Raji (cell line): ENCODE results near the gene SERTAD3.

Experiments
- POLR2A ChIP-seq: IDR thresholded peaks from 2 replicates; pipeline ENCODE4 v1.6.1; 2011; ENCODE audit warnings: low read depth, low read length, control low read depth; ENCODE audit not compliant: insufficient read depth

The SERTAD3 gene

DNA sequence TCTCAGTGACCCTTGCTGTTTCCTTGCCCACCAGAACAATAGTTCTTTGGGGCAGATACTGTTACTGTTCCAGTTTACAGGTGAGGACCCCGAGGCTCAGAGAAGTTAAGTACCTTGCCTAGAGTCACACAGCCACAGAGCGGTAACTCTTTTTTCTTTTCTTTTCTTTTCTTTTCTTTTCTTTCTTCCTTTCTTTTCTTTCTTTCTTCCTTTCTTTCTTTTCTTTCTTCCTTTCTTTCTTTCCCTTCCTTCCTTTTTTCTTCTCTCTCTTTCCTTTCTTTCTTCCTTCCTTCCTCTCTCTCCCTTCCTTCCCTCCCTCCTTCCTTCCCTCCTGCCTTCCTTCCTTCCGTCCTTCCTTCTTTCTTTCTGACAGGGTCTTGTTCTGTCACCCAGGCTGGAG is 26.1 kb downstream of the SERTAD3 start:
- TF ChIP-seq POLR2A = no peak

DNA sequence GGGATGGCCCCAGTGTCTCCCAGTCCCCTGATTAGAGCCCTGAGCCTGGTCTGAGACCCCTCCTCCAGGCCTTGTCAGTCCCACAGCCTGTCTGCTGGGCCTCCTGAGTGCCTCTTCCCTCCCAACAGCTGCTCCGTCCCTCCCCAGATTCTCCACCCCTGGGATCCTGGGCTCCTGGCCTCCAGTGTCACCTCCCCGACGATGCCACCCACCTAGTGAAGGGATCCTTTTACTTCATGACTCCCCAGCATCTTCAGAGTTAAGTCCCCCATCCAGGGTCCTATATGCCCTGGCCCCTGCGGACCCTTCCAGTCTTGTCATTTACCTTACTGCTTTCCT is 26.5 kb downstream of the SERTAD3 start:
- no peak for TF ChIP-seq POLR2A

DNA sequence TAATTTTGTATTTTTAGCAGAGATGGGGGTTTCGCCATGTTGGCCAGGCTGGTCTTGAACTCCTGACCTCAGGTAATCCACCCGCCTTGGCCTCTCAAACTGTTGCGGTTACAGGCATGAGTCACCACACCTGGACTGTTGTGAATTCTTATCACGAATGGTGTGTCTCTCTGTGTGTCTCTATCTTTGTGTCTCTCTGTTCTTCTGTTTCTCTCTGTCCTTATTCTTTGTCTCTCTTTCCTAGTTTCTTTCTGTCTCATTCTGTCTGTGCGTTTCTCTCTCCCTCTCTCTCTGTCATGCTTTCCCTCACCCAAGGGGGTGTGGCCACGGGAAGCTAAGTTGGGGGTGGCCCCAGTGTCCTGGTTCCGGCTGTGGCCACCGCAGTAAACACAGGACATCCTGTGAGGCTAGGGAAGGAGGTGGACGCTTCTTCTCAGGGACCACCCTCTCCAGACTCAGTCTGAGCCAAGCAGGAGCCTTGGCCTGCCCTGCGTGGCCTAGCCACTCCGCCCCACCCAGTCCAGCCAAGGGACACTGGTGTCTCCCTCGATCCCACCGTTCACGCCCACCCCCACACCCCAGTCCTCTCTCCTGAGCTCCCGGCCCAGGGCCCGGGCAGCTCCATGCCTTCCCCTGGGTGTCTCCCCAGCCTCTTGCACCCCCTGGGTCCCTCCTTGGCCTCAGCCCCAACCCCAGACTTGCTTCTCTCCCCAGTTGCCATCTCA is 27.1 kb downstream of the SERTAD3 start:
- TF ChIP-seq POLR2A = no peak

DNA sequence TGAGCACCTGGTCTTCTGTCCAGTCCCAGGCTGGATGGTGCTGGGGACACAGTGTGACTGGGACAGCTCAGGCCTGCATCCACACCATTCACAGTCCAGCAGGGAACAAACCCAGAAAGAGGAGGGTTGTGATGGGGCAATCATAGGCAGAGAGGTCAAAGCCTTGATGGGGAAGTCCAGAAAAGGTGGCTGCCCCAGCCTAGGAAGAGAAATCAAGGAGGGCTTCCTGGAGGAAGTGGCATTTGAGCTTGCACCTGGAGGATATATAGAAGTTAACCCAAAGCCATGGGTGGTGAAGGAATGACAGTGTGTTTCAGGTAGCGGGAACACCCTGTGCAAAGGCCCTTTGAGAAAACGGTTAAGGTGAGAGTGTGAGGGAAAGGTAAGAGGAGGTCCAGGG is 28.4 kb downstream of the SERTAD3 start:
- no peak for TF ChIP-seq POLR2A

DNA sequence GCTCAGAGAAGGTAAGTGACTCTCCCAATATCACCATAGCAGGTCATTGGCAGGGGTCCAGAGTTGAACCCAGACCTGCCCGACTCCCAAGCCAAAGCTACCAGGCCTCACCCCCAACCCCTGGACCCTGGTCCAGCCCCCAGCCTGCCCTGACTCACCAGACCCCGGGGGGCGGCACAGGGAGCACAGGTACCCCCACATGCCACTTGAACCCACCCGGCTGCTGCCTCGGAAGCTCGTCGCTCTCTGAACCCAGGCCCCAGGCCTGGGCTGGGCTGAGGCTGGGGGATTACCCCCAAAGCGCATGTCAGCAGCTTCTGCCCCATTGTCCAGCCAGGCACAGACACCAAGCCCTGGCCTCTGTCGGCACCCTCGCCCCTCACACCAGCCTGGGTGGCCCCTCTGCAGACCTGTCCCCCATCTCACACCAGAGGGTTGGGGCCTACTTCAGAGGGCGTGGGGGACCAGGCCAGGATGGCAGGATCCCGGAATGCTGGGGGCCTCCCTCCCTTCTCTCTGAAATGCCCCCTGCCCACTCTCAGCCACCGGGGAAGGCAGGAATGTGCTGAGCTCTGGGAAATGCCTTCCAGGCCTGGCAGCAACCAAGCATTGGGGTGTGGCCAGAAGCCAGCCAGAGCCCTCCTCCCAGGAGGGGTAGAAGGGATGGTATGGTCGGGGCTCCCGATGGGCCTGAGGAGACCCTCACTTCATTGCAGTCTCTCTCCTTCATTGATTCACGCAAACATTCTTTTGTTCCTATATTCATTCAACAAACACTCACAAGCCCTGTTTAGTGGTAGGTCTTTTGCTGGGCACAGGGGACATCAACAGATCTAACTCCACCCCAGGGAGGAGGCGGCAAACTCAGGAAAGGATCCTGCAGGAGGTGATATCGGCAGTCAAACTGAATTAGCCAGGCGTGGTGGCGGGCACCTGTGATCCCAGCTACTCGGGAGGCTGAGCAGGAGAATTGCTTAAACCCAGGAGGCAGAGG is 29.3 kb downstream of the SERTAD3 start:
- no peak for TF ChIP-seq POLR2A

DNA sequence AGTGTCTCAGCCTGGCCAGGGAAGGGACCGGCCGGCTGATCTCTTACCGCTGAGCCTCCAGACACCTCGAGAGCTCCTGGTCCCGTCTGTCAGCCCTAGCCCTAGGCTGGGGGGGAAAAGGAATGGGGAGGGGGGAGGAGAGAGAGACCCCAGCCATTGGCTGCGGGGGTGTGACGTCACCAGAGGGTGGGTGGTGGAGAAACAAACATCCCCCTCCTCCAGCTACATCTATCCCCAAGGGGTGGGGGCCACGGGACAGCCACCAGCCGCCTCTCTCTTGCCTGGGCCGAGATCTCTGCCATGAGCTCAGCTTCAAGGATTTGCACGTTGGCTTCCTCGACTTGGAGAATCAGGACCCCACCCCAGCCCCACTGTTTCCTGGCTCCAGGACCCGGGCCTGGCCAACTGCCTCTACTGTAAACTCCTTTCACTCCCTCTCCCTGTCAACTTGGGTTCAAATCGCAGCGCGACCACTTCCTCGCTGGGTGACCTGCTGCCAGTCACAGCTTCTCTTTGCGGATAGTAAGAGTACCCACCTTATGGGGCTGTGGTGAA is 30.8 kb downstream of the SERTAD3 start, which contains the start of gene PRX:
Gene PRX, minus strand, starts transcription at position 88 of the 555 bp plus-strand sequence. CDS start 5,446 bp downstream, outside the sequence.
- no peak for TF ChIP-seq POLR2A

DNA sequence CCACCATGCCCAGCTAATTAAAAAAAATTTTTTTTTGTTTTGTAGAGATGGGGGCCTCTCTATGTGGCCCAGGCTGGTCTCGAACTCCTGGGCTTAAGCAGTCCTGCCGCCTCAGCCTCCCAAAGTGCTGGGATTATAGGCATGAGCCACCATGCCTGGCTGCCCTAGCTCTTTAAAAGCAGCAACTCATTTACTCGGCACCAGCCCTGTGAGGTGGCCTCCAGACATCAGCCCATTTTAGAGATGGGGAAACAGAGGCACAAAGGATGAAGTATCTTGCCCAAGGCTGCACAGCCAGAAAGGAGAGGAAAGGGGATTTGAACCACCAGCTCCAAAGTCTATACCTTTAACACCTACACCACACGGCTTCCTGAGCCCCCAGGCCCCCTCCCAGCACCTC is 31.3 kb downstream of the SERTAD3 start:
- no peak for TF ChIP-seq POLR2A

DNA sequence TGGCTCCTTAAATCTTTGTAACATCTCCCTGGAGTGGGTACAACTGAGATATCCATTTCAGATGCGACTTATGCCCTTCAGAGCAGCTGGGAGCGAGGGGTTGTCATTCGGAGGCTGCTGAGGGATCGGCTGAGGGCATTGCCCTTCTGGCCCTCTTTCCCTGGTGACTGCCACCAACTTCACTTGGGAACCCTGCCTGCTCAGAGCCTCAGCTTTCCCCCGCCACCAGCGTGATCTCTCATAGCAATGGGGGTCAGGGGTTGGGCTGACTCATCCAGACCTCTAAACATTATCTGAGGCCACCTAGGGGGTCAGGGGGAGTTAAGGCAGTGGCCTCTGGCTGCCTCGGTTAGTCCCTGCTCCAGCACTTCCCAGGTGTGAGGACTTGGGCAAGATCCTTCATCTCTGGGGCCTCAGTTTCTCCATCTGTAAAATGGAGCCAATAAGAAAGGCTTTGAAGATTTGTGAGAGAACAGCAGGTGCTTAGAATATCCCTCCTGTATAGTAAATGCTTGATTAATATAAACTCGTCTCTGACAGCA is 32.1 kb downstream of the SERTAD3 start:
- TF ChIP-seq POLR2A = no peak

DNA sequence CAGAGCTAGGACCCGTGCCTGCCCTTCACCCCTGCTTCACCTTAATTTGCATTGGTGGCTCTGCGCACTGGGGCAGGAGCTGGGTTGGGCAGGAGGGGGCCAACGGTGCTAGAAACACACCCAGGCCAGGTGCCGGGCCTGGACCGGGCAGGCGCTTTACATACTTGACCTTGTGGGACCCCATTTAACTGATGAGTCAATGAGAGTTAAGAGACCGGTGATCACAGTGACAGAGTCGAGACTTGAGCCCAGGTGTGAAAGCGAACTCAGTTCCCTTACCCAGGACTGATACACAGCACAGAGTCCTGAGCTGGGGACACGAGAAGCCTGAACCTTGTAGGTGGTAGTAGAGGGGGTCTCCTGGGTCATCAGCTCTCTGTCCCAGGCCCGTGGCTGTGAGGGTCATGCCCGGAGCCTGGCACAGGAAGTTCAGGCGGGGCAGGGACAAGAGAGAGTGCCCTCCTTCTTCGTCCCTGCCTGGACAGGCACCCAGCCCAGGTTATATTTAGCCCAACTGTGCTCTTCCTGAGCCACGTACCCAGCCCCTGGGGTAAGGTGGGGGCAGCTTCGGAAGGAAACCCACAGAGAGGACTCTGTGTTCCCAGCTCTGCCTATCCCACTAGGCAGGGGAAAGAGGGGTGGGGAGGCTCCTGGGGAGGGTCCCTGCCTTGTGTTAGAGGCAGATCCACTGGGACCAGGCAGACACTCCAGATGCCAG is 32.9 kb downstream of the SERTAD3 start:
- TF ChIP-seq POLR2A = no peak

DNA sequence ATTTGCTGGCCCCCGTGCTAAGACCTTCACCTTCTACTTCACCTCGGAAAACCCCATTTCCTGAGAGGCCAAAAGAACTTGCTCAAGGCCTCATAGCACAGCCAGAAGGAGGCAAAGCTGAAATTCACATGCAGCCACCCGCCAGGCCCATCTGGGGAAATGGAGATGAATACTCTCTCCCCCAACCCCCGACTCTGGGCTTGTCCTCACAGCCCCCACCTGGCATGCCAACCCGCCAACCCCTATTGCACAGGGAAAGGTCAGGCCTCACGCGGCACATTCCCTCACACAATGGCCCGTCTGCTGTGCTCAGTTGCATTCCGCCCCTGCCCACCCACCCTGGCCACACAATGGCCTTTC is 34.1 kb downstream of the SERTAD3 start:
- no peak for TF ChIP-seq POLR2A

DNA sequence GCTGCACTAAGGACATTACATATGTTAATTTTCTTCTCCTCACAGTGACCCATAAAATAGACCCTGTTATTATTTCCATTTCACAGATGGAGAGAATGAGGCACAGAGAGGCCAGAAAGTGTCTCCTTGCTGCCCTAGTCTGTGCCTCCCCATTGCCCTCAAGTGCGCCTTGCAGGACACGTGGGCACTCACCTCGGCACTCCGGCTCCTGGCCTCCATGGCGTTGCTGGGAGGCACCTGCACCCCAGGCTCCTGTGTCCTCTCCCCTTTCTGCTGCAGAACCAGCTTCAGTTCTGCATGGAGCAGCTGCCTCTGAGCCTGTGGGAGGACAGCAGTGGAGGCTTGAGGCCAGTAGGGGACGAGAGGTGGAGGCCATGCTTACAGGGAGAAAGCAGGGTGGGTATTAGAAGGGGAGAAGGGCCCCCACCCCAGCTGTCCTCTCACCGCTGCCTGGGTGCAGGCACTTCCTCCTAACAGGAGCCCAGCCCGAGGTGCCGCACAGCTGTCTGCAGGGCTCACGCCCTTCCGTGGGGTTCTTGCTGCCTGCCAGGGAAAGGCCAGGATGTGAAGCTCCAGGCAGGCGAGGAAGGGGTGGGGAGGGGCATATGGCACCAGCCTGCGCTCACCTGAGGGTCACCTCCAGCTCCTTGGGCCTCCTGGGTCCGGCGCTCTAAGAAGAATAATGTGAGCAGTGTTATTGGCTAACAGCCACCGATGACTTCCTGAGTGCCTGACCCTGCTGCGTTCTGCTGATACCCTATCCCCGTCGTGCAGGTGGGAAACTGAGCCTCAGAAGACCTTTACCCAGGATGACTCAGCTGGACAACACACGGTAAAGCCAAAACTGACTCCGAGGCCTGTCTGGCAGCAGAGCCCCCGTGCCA is 36.2 kb downstream of the SERTAD3 start:
- TF ChIP-seq POLR2A = no peak

DNA sequence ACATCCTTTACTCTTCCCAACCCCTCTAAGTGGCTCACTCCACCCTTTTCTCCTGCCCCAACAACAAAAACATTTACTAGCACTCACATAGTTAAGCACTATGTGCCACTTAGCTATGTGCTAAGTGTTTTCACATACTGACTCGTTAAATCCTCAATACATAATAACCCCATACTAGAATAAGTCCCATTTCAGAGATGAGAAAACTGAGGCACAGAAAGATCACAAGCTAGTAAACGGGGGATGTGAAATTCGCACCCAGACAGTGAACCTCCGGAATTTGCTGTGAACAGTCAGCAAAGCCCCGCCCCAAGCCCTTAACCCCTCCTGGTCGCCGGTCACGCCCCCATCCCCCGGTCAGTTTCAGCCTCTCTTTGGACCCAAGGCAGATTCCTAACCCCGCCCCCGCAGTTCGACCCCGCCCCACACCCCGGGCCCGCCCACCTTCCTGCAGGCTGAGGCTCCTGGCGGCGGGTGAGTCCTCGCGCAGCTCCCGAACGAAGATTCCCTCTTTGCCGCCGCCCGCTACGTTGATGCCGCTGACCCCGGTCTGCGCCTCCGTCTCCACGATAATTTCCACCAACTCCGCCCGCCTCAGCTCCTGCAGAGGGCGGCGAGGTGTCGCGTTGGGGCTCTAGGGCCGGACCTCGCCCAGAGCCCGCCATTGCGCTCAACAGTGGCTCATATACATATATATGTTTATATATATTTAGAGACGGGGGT is 40.7 kb downstream of the SERTAD3 start:
- TF ChIP-seq POLR2A = no peak; the same call in 1 of the 2 replicates

DNA sequence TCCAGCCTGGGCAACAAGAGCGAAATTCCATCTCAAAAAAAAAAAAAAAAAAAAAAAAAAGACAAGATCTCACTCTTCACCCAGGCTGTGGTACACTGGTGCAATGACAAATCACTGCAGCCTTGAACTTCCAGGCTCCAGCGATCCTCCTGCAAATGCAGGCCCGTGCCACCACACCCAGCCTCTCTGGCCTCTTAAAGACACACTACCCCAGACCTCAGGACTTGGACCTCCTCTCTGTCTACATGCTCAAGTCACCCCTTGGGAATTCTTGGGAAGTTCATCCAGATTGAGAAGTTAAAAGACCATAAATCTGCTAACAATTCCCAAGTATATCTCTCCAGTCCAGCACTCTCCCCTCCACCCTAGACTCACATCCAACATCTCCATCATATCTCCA is 43.6 kb downstream of the SERTAD3 start:
- TF ChIP-seq POLR2A = no peak
